ENCODE data around the gene TAOK2.

GRCh38 chr16:30026449-30026848, 52.8 kb downstream of the TAOK2 start:
- TF ChIP-seq, protein P1, sequence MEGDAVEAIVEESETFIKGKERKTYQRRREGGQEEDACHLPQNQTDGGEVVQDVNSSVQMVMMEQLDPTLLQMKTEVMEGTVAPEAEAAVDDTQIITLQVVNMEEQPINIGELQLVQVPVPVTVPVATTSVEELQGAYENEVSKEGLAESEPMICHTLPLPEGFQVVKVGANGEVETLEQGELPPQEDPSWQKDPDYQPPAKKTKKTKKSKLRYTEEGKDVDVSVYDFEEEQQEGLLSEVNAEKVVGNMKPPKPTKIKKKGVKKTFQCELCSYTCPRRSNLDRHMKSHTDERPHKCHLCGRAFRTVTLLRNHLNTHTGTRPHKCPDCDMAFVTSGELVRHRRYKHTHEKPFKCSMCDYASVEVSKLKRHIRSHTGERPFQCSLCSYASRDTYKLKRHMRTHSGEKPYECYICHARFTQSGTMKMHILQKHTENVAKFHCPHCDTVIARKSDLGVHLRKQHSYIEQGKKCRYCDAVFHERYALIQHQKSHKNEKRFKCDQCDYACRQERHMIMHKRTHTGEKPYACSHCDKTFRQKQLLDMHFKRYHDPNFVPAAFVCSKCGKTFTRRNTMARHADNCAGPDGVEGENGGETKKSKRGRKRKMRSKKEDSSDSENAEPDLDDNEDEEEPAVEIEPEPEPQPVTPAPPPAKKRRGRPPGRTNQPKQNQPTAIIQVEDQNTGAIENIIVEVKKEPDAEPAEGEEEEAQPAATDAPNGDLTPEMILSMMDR (IDR thresholded peaks at IDR 0.05; ENCODE audit: low read length) = no peak
- TF ChIP-seq EZH2 (IDR thresholded peaks at IDR 0.05; ENCODE audit: borderline replicate concordance, low read length) = no peak

Measured in OCI-LY1 (cell line).